Common myeloid progenitor, CD34-positive (primary cell): ENCODE measurements around the gene ATP6V0A4.
"Not testable (repeated sequence)": the region's sequence is repeated elsewhere in the genome, so short reads cannot be mapped to it uniquely, and the experiment has no call there.

Source experiments
- CTCF ChIA-PET: fragments of 350-600 bp; sonication (Branson Sonifier 250); formaldehyde crosslinking; loops from one replicate; lab custom pipeline; 2021; ENCODE audit warnings: antibody characterized with exemption; lab: Charles Lee
- POLR2A ChIA-PET: fragments of 350-600 bp; sonication (Branson Sonifier 250); formaldehyde crosslinking; loops from one replicate; lab custom pipeline; 2021; ENCODE audit warnings: antibody characterized with exemption; lab: Charles Lee
- DNase-seq, 3 donors: peaks; one replicate each; pipeline versions ENCODE4 v3.0.0 to v3.0.0-alpha.2; 2013
- H3K27ac ChIP-seq, 2 experiments: 1 replicate in 1 of 2; 2 replicates in 1 of 2; pipeline ENCODE4 v1.7.0; 2013; ENCODE audit warnings: inconsistent platforms in 2 of 2, low read length in 2 of 2, mild to moderate bottlenecking in 2 of 2, low read depth in 1 of 2, moderate library complexity in 1 of 2; ENCODE audit not compliant: severe bottlenecking in 2 of 2, insufficient read depth in 1 of 2, poor library complexity in 1 of 2
- H3K27me3 ChIP-seq, 5 experiments: replicated peaks in 2 of 5; 1 replicate in 3 of 5; 2 replicates in 2 of 5; pipeline versions ENCODE4 v1.6.1 to v1.7.0; 2013; ENCODE audit warnings: low read length in 4 of 5, mild to moderate bottlenecking in 2 of 5, moderate library complexity in 2 of 5, inconsistent platforms in 1 of 5; ENCODE audit not compliant: insufficient read depth in 5 of 5, control insufficient read depth in 4 of 5
- H3K36me3 ChIP-seq, 4 experiments: 1 replicate in 2 of 4; 2 replicates in 2 of 4; pipeline versions ENCODE4 v1.6.1 to v1.7.0; 2013; ENCODE audit warnings: low read length in 3 of 4, control low read depth in 1 of 4, mild to moderate bottlenecking in 1 of 4; ENCODE audit not compliant: control insufficient read depth in 4 of 4, insufficient read depth in 4 of 4
- H3K4me1 ChIP-seq, 4 experiments: 1 replicate in 3 of 4; 2 replicates in 1 of 4; pipeline versions ENCODE4 v1.6.1 to v1.7.1; 2013; ENCODE audit warnings: low read length in 3 of 4, mild to moderate bottlenecking in 3 of 4, control low read depth in 1 of 4, inconsistent platforms in 1 of 4, moderate library complexity in 1 of 4; ENCODE audit not compliant: control insufficient read depth in 4 of 4, insufficient read depth in 4 of 4; ENCODE audit errors: control extremely low read depth in 1 of 4
- H3K4me3 ChIP-seq, 7 experiments: 1 replicate in 4 of 7; 2 replicates in 3 of 7; pipeline versions ENCODE4 v1.5.1 to v1.7.0; 2013; ENCODE audit warnings: mild to moderate bottlenecking in 7 of 7, low read length in 6 of 7, moderate library complexity in 6 of 7, inconsistent platforms in 2 of 7, low read depth in 2 of 7, control low read depth in 1 of 7; ENCODE audit not compliant: insufficient read depth in 4 of 7, control insufficient read depth in 1 of 7; ENCODE audit errors: extremely low read depth in 1 of 7
- H3K9me3 ChIP-seq, 5 experiments: 1 replicate in 4 of 5; 2 replicates in 1 of 5; pipeline versions ENCODE4 v1.6.1 to v1.7.1; 2013; ENCODE audit warnings: low read length in 4 of 5, mild to moderate bottlenecking in 2 of 5, inconsistent platforms in 1 of 5, low read depth in 1 of 5, moderate library complexity in 1 of 5; ENCODE audit not compliant: control insufficient read depth in 4 of 5, insufficient read depth in 2 of 5; ENCODE audit errors: control extremely low read depth in 1 of 5
- WGBS: methylation state at CpG from one replicate; pipeline ENCODE4 v1.1.5; 2013; ENCODE audit not compliant: insufficient coverage; 5-methylcytosine and 5-hydroxymethylcytosine counted together

ATP6V0A4 gene

GRCh38 chr7:138698281-138698680 lies 99.7 kb downstream of the ATP6V0A4 start:
- H3K36me3 ChIP-seq, result no peaks in the 10 kb centered on the region
- no peaks in the 10 kb centered on the region for H3K9me3 ChIP-seq
- H3K27me3 ChIP-seq, result no peaks in the 10 kb centered on the region
- H3K4me1 ChIP-seq, result peaks cover 0 to 7% (median 2%) of the 10 kb centered on the region in 4 experiments
- no peak overlapping the region for H3K27ac ChIP-seq
- CTCF ChIA-PET, result no interaction called here
- POLR2A ChIA-PET, result no interaction called here
- DNase-seq, result no peak
- H3K4me3 ChIP-seq, result no peak overlapping the region
- WGBS, result 100% methylated on average over 6 of the region's 7 CpGs

- H3K4me1 ChIP-seq, result peaks cover 0 to 7% (median 2%) of the 10 kb centered on the region in 4 experiments
Measured at GRCh38 chr7:138697535-138698182, 100.3 kb downstream of the ATP6V0A4 start.

GRCh38 chr7:138695776-138696175 lies 102.2 kb downstream of the ATP6V0A4 start:
- H3K27me3 ChIP-seq, H3K27ac ChIP-seq, H3K9me3 ChIP-seq, H3K4me1 ChIP-seq, POLR2A ChIA-PET, H3K36me3 ChIP-seq, DNase-seq, H3K4me3 ChIP-seq: not testable (repeated sequence)
- WGBS, result 99% methylated on average over 9 of the region's 9 CpGs
- CTCF ChIA-PET, result interaction anchor here (1.2 kb wide), 1 partner anchor 32 kb away, joined by 3 read pairs; no protein-coding TSS in a partner anchor

More at GRCh38 chr7:138697535-138698182, 100.3 kb downstream of the ATP6V0A4 start:
- no peaks in the 10 kb centered on the region for H3K36me3 ChIP-seq
- 100% methylated on average over 1 of the region's 2 CpGs for whole genome bisulfite sequencing
- no peak for DNase-seq
- no peaks in the 10 kb centered on the region for H3K27me3 ChIP-seq
- no peak overlapping the region for H3K4me3 ChIP-seq
- POLR2A ChIA-PET, result no interaction called here
- CTCF ChIA-PET, result no interaction called here
- no peak overlapping the region for H3K27ac ChIP-seq
- no peaks in the 10 kb centered on the region for H3K9me3 ChIP-seq

DNA sequence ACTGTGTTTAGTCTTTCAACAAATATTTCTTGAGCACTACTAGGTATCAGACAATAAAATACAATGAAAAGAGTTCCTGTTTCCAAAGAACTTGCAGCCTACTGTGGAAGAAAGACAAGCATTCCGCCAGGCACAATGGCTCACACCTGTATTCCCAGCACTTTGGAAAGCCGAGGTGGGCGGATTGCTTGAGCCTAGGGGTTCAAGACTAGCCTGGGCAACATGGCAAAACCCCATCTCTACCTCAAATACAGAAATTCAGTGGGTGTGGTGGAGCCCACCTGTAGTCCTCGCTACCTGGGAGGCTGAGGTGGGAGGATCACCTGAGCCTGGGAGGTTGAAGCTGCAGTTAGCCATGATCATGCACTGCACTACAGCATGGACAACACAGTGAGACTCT lies 102.9 kb downstream of the ATP6V0A4 start:
- H3K27me3 ChIP-seq, result no peaks in the 10 kb centered on the region
- no peaks in the 10 kb centered on the region for H3K36me3 ChIP-seq
- DNase-seq, result no peak
- 100% methylated on average over 1 of the region's 4 CpGs for WGBS
- ChIA-PET CTCF (interaction anchor here (1.2 kb wide), 1 partner anchor 31 kb away, joined by 3 read pairs; no protein-coding TSS in a partner anchor), POLR2A (no interaction called here)
- H3K27ac ChIP-seq, result no peak overlapping the region
- H3K9me3 ChIP-seq, result no peaks in the 10 kb centered on the region
- H3K4me1 ChIP-seq, result no peaks in the 10 kb centered on the region
- H3K4me3 ChIP-seq, result no peak overlapping the region

DNA sequence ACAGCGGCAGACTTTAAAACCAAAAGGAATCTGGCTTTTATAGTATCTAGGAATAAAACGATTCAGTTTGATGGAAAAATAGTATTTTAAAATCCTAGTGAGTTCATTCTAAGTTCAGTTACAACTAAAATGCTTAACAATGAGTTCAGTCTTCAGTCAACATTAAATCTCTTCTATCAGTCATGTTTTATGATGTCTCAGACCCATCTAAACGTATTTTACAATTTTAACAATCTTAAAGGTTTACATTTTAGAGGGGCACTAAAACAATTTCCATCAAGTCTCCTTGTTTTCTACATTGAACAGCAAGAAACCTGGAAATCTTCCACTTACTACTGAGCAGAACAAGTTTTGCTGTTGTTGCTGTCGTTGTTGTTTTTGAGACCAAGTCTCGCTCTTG lies 106.8 kb downstream of the ATP6V0A4 start:
- CTCF ChIA-PET, result no interaction called here
- DNase-seq, result no peak
- POLR2A ChIA-PET, result no interaction called here
- no peak overlapping the region for H3K4me3 ChIP-seq
- H3K27ac ChIP-seq, result no peak overlapping the region
- no peaks in the 10 kb centered on the region for H3K27me3 ChIP-seq
- peaks cover 0 to 3% (median 0%) of the 10 kb centered on the region in 5 experiments for H3K9me3 ChIP-seq
- no peaks in the 10 kb centered on the region for H3K4me1 ChIP-seq
- no peaks in the 10 kb centered on the region for H3K36me3 ChIP-seq
- 100% methylated on average over 3 of the region's 5 CpGs for WGBS

GRCh38 chr7:138690495-138690894 lies 107.5 kb downstream of the ATP6V0A4 start:
- Histone ChIP-seq H3K4me1 (no peaks in the 10 kb centered on the region), H3K4me3 (no peak overlapping the region), H3K36me3 (no peaks in the 10 kb centered on the region), H3K27ac (no peak overlapping the region), H3K27me3 (no peaks in the 10 kb centered on the region), H3K9me3 (peaks cover 0 to 3% (median 0%) of the 10 kb centered on the region in 5 experiments)
- POLR2A ChIA-PET, result no interaction called here
- WGBS, result 100% methylated on average over 2 of the region's 2 CpGs
- CTCF ChIA-PET, result no interaction called here
- DNase-seq, result no peak

GRCh38 chr7:138688037-138688436 lies 110.0 kb downstream of the ATP6V0A4 start:
- H3K4me3 ChIP-seq, H3K27ac ChIP-seq, H3K36me3 ChIP-seq, H3K4me1 ChIP-seq, CTCF ChIA-PET, H3K27me3 ChIP-seq, DNase-seq, H3K9me3 ChIP-seq: not testable (repeated sequence)
- 100% methylated on average over 5 of the region's 6 CpGs for WGBS
- POLR2A ChIA-PET, result interaction anchor here (0.6 kb wide), 1 partner anchor 39 kb away, joined by 3 read pairs; no protein-coding TSS in a partner anchor
